COLO668 (cell line): Measurements from ENCODE around the gene DNPH1.

Experiments used
- DNase-seq: peaks from one replicate; lab custom pipeline; 2025; ENCODE audit not compliant: unreplicated experiment; lab: John Stamatoyannopoulos, UW

DNPH1 gene

GRCh38 chr6:43263314-43264178 is 34.3 kb upstream of the DNPH1 start:
- DNase-seq: peak; percentile 71

- DNase-seq: no peak
Observed at GRCh38 chr6:43262780-43263313, 33.6 kb upstream of the DNPH1 start.

DNA sequence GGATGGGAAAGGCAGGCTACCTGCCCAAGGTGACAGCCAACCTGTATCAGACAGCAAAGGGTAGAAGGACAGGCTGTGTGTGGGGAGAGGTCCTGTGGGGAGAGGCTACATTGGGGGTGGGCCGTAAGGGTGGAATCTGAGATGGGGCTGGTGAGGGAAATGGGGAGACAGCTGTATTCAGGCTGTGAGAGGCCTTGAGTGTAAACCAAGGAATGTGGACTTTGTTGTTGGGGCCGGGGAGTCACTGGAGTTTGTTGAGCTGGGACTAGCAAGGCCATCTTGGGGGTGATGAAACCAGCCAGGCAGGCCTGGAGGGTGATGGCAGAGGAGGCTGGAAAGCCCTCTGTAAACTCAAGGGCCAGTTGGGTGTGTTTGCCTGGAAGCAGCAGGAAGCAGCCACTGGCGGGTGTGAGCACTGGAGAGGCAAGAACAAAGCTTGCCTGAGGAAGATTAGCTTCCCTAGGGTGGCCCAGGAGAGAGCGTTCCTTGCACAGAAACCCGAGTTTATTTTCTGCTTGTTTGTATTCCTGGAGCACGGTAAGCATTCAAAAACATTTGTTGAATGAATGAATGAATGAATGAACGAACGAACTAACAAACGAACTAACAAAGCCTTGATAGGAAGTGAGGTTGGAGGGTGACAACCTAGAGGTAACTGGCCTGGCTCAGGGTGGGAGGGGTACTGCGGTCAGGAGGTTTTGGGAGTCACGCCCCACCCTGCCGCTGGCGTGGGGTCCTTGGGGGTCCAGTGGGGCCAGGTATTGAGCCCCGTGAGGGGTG is 32.9 kb upstream of the DNPH1 start:
- no peak for DNase-seq

DNA sequence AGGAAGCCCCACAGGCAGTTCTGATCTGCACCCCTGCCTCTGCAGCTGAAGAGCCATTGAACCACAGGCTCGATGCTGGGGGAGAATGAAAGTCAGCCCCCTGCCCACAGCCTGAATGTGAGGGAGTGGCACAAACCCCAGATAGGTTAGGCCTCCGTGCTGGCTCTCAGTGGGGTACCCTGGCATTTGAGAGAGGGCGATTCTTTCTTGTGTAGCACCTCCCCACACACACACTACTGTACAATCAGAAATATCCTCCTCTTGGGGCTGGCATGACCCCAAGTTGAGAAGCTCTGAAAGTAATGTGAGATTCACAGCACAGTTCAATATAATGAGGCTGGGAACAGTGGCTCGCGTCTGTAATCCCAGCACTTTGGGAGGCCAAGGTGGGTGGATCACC is 31.9 kb upstream of the DNPH1 start:
- no peak for DNase-seq

DNA sequence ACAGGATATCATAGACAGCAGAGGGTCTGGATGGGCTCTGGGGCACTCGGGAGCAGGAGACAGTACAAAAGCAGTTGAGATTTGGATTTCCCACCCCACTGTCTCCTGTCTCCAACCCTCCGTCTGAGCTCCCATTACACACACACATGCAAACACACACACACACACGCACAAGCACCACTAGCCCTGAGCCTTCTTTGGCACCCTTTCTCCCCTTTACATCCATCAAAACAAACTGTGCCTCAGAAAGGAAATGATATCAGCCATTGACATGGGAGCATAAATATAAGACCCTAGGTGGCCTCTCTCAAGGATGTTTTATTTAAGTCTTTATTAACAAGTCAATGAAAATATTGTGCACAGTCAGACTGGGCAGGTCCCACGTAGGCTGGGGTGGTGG is 31.5 kb upstream of the DNPH1 start:
- no peak for DNase-seq

- DNase-seq: no peak
Observed at GRCh38 chr6:43258807-43259686, 29.8 kb upstream of the DNPH1 start.

- DNase-seq: no peak
Observed at GRCh38 chr6:43258180-43258579, 28.9 kb upstream of the DNPH1 start.

DNA sequence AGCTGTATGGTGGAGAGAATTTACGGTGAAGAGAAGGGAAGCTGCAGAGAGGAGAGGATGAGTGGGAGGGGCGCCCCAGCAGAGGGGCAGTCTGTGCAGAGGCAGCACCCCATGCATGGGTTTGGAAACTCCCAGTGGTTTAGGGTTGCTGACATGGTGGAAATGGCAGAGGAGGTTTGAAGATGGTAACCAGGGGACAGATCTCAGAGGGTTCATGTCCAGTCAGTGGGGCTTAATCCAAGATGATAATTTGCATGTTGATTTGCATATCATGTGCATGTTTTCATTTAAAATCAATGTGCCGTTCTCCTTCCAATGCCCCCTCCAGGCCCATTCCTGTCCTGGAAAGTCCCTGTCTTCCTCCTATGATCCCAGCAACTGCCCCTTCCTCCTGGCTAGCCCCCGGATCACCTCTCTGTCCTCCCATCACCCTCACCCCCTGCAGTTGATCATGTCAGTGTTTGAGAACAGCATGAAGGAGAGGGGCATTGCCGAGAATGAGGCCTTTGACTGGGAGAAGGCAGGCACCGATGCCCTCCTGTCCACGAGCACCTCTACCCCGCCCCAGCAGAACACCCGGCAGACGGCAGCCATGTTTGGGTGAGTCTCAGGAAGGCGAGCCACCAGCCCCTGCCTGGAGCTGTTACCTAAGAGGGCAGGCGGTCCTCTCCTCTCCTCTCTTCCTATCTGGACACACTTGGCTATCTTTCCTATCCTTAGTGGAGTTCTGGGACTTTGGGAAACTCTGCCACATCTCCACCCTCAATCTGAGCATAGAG is 28.3 kb upstream of the DNPH1 start:
- no peak for DNase-seq

DNA sequence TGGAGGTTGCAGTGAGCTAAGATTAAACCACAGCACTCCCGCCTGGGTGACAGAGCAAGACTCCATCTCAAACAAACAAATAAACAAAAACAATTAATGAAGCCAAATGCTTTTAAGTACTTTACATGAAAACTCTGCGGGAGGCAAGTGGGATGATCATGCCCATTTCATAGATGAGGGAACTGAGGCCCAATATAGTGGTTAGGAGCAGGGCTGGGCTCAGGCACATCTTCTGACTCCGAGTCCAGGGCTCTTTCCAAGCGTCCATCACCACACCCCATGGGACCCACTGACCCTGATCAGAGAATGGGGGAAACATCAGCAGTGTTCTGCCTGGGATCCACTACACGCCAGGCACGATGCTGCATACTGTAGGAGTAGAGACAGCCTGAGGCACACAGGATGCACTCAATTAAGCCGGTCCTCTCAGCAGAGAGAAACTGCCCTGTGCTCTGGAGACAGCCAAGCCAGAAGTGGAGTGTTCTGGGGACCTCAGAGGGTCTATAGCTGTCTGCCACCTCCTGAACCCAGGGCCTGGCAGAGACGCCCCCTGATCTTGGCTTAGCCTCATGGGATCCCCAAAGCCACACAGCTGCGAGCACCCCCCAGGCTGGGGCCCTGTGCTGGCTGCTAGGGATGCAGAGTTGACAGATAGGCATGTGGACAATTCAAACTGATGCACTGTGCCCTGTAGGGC is 27.5 kb upstream of the DNPH1 start:
- no peak for DNase-seq

GRCh38 chr6:43255408-43256054 is 26.2 kb upstream of the DNPH1 start:
- no peak for DNase-seq

DNA sequence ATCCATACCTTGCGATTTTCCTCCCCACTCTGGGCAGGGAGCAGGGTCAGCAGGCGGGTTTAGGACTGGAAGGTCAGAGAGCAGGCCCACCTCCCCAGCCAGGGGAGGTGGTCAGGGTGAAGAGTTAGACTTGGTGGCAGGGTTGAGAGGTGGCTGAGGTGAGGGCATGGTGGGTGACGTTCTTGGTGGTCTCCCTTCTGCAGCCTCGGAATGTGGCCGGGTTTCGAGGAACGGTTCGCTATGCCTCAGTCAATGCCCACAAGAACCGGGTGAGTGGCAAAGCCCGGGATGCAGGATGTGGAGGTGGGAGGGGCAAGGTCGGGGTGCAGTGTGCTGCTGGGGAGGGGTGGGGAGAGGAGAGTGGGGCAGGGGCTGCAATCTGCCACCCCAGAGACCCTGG is 25.6 kb upstream of the DNPH1 start:
- DNase-seq: no peak

DNA sequence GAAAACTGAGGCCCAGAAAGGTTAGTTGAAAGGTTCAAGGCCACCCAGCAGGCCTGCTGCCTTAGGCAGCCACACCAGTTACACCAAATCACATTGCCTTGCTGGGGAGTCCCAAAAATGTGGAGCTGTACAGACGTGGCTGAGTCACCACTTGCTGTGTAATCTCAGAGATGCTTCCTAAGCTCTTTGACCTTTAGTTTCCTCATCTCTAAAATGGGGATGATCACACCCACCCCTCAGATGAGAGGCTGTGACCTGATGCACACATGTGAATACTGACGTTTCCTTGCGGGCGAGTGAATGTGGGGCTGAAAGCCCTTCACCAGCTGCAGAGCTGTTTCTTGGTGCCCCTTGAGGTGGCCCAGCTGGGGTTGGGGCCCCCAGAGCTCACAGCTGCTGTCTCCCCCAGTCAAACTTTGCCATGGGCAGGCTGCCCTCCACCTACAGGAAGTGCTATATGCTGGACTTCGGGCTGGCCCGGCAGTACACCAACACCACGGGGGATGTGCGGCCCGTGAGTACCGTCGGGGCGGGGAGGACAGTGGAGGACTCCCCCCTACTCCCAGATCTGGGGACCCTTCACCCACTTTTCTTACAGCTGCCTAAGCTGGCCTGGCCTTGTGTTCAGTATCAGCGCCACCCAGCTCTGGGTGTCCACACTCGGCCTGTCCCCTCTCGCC is 25.0 kb upstream of the DNPH1 start:
- DNase-seq: no peak

DNA sequence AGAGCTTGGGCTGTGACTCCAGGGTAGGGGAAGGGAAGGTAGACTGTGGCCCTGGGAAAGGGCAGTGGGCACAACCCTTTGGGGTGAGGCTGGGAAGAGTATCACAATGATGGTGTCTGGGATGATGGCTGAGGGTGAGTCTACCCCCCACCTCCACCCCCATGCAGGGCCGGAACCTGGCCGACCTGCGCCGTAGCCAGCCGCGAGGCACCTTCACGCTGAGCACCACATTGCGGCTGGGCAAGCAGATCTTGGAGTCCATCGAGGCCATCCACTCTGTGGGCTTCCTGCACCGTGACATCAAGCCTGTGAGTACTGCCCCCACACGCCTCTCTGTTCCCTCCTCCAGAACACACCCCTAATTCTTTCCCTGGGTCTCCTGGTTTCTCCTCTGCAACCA is 24.1 kb upstream of the DNPH1 start:
- no peak for DNase-seq

DNA sequence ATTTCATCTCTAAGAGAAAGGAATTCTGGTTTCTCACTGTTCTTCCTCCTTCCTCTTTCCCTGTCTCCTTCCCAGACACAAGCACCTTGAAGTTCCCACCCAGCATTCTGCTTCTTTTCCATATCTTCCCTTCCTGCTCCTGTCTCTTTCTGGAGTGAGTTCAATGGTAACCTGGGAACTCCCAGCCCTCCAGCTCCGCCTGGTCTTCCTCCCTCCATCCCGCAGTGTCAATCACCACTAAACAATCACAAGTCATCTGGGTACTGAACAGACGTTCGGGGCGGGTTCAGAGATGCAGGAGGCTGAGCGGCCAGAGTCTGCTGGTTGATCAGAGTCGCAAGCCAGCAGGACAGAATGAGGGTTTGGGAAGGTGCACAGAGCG is 21.7 kb upstream of the DNPH1 start:
- DNase-seq: peak; percentile 10

- DNase-seq: no peak
Observed at GRCh38 chr6:43248791-43249190, 19.5 kb upstream of the DNPH1 start.

DNA sequence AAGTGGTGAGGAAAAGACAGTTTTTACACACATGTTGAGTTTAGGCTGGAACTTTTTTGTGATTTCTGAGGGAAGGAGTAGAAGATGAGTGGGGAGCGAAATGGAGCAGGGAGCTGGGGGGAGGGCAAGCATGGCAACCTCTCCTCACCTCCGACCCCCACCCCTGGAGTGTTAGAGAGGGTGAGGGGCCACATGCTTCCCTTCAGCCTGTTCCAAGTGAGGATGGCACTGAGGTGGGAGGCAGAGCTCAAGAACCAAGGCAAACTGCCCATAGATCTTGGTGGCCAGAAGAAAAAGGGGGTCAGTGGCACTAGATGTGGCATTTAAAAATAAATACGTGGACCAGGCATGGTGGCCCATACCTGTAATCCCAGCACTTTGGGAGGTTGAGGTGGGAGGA is 18.8 kb upstream of the DNPH1 start:
- DNase-seq: no peak

DNA sequence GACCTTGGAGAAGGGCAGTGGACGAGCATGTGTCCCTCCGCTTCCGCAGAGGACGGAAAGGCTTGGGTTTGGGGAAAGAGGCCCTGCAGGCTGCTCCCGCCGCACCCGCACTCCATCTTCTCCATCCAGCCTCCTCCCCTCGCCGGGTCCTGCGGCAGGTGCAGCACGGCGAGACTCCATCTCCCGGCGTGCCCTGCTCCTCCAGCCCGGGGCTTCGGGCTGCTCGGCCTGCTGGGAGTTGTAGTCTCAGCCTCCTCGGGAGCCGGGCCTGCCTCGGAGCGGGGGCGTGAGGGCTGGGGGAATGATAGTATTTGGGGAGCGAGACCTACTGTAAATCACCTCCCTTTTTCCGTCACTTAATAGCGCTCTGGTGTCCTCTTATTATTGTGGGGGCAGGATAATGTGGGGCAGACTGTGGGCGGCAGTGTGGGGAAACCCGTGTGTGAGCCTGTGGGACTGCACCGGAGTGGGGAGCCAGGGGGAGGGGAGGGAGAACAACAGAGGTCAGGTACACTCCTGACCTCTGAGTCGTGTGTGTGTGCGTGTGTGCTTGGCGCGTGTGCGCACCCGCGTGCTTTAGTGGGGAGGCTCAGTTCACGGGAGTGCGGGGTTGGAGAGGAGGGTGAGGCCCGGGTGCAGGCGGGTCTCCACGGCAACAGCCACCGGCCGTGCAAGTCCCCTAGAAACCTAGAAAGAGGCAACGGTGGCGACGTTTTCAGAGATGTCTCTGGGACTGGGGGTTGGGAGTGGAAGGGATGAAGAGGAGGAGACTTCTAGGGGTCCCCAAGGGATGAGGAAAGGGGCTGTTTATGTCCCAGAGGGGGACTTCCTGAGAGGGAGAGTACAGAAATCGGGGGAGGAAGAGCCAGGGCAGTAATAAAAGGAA is 18.1 kb upstream of the DNPH1 start:
- DNase-seq: peak; percentile 85
